SK-N-SH treated with all-trans-retinoic acid at 6 μM for 48 hours (cell line): Measurements from ENCODE around the gene CYB561.

ENCODE experiments used
- ATAC-seq: fragments of 200-7000 bp; cut with Tn5 transposase; 3 replicates; pipeline ENCODE4 v1.9.1; 2020; ENCODE audit warnings: mild to moderate bottlenecking, moderate library complexity
- ARNTL ChIP-seq: fragments of 450-650 bp; formaldehyde crosslinking; IDR thresholded peaks from 2 replicates; pipeline ENCODE4 v1.5.0; 2020; ENCODE audit warnings: low read depth, mild to moderate bottlenecking, moderate library complexity, borderline replicate concordance
- BACH2 ChIP-seq: fragments of 250-450 bp; sonication (Bioruptor Pico); IDR thresholded peaks from 2 replicates; pipeline ENCODE4 v1.9.0; 2021; ENCODE audit warnings: mild to moderate bottlenecking, borderline replicate concordance
- CREB5 ChIP-seq: fragments of 250-450 bp; sonication (Bioruptor Pico); IDR thresholded peaks from 2 replicates; pipeline ENCODE4 v1.5.1; 2020; ENCODE audit warnings: low read depth, mild to moderate bottlenecking, moderate library complexity
- CSDC2 ChIP-seq: fragments of 250-450 bp; sonication (Bioruptor Pico); IDR thresholded peaks from 2 replicates; pipeline ENCODE4 v1.5.0; 2020; ENCODE audit warnings: mild to moderate bottlenecking, moderate library complexity
- CSRNP3 ChIP-seq: fragments of 250-450 bp; sonication (Bioruptor Pico); IDR thresholded peaks from 2 replicates; pipeline ENCODE4 v1.5.1; 2021; ENCODE audit warnings: mild to moderate bottlenecking, moderate library complexity
- ESRRG ChIP-seq: fragments of 250-450 bp; sonication (Bioruptor Pico); IDR thresholded peaks from 2 replicates; pipeline ENCODE4 v1.6.1; 2021; ENCODE audit warnings: mild to moderate bottlenecking
- GLIS3 ChIP-seq: fragments of 250-450 bp; sonication (Bioruptor Pico); IDR thresholded peaks from 2 replicates; pipeline ENCODE4 v1.5.0; 2020; ENCODE audit warnings: mild to moderate bottlenecking, moderate library complexity
- ISL1 ChIP-seq: fragments of 250-450 bp; sonication (Bioruptor Pico); IDR thresholded peaks from 2 replicates; pipeline ENCODE4 v2.1.2; 2022; ENCODE audit warnings: mild to moderate bottlenecking, moderate library complexity
- OSR1 ChIP-seq: fragments of 250-450 bp; sonication (Bioruptor Pico); IDR thresholded peaks from 2 replicates; pipeline ENCODE4 v1.8.0; 2022; ENCODE audit warnings: moderate library complexity, mild to moderate bottlenecking, inconsistent platforms
- PATZ1 ChIP-seq: fragments of 250-450 bp; sonication (Bioruptor Pico); IDR thresholded peaks from 2 replicates; pipeline ENCODE4 v1.8.0; 2020; ENCODE audit warnings: mild to moderate bottlenecking, moderate library complexity, borderline replicate concordance
- PPARA ChIP-seq: fragments of 250-450 bp; sonication (Bioruptor Pico); IDR thresholded peaks from 2 replicates; pipeline ENCODE4 v1.5.0; 2020; ENCODE audit warnings: mild to moderate bottlenecking, borderline replicate concordance
- RARB ChIP-seq: fragments of 250-450 bp; sonication (Bioruptor Pico); IDR thresholded peaks from 2 replicates; pipeline ENCODE4 v1.8.0; 2021; ENCODE audit warnings: mild to moderate bottlenecking, moderate library complexity
- SNAI2 ChIP-seq: fragments of 250-450 bp; sonication (Bioruptor Pico); IDR thresholded peaks from 2 replicates; pipeline ENCODE4 v1.5.0; 2020; ENCODE audit warnings: mild to moderate bottlenecking, moderate library complexity
- TCF4 ChIP-seq: fragments of 250-450 bp; sonication (Bioruptor Pico); IDR thresholded peaks from 2 replicates; pipeline ENCODE4 v1.8.0; 2021; ENCODE audit warnings: mild to moderate bottlenecking, moderate library complexity, borderline replicate concordance
- TOX ChIP-seq: fragments of 250-450 bp; sonication (Bioruptor Pico); IDR thresholded peaks from 2 replicates; pipeline ENCODE4 v1.8.0; 2021; ENCODE audit warnings: mild to moderate bottlenecking, moderate library complexity, borderline replicate concordance
- TSHZ2 ChIP-seq: fragments of 250-450 bp; sonication (Bioruptor Pico); IDR thresholded peaks from 2 replicates; pipeline ENCODE4 v1.5.0; 2020; ENCODE audit warnings: mild to moderate bottlenecking, moderate library complexity
- ZC3H10 ChIP-seq: fragments of 250-450 bp; sonication (Bioruptor Pico); IDR thresholded peaks from 2 replicates; pipeline ENCODE4 v1.5.1; 2021; ENCODE audit warnings: mild to moderate bottlenecking, moderate library complexity
- ZFP30 ChIP-seq: fragments of 450-650 bp; formaldehyde crosslinking; IDR thresholded peaks from 2 replicates; pipeline ENCODE4 v1.5.0; 2022; ENCODE audit warnings: mild to moderate bottlenecking, moderate library complexity
- ZNF565 ChIP-seq: fragments of 450-650 bp; formaldehyde crosslinking; conservative IDR thresholded peaks from 2 replicates; pipeline ENCODE4 v1.5.0; 2020; ENCODE audit warnings: low read depth, mild to moderate bottlenecking, moderate library complexity
- ZNF8 ChIP-seq: fragments of 450-650 bp; formaldehyde crosslinking; IDR thresholded peaks from 2 replicates; pipeline ENCODE4 v1.5.0; 2020; ENCODE audit warnings: mild to moderate bottlenecking, moderate library complexity
- TF ChIP-seq, protein P1 (sequence below): fragments of 250-450 bp; sonication (Bioruptor Pico); IDR thresholded peaks from 2 replicates; pipeline ENCODE4 v1.8.0; 2021; ENCODE audit warnings: low read depth, mild to moderate bottlenecking, moderate library complexity, borderline replicate concordance

Gene CYB561

DNA sequence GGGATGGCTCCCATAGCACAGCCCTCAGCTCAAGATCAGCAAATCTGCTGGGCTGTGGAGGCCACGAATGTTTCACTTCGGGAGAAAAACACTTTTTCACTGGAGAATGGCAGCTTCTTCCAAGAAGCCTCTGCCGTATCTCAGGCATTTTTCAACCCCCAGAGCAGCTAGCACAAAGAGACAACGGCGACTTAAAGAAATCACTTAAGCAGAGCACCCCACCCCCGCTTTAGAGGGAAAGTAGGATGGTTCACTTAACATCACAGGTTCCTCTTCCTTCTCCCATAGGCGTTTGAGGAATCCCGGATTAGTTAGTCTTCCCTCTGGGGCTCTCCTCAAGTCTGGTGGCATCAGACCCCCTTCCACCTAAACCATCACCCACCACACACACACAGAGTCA, 27.6 kb downstream of the CYB561 start (continued):
- no peak for TF ChIP-seq CSRNP3 (CRISPR knock-in tag)
- no peak for TF ChIP-seq ZNF565 (CRISPR knock-in tag)
- TF ChIP-seq ARNTL = no peak
- no peak for TF ChIP-seq OSR1 (CRISPR knock-in tag)
- TF ChIP-seq ZFP30 (CRISPR knock-in tag) = no peak
- no peak for TF ChIP-seq CREB5 (CRISPR knock-in tag)
- TF ChIP-seq, all 23 proteins: peak for 0

DNA sequence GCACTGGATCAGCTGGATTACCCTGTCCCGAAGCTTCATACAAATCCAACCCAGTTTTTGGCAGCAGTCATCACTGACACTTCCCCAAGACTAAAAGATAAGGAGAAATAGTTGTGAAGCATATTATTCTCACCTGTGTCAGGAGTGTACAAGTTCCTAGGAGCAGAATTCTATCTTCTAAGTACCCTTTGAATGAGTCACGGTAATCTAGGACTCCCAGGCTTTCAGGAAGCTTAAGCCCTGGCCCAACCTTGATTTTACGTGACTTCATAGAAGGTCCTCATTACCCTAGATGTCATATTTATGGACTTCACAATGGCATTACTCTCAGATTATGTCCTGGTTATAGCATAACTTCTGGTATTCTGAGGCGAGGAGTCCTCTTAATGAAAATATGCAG, 31.9 kb downstream of the CYB561 start:
- no peak for TF ChIP-seq TCF4 (CRISPR knock-in tag)
- no peak for TF ChIP-seq PATZ1 (CRISPR knock-in tag)
- no peak for ATAC-seq

- no peak for ATAC-seq
Observed at GRCh38 chr17:63413128-63413527, 33.0 kb downstream of the CYB561 start.

More at GRCh38 chr17:63413128-63413527, 33.0 kb downstream of the CYB561 start:
- TF ChIP-seq ZC3H10 (CRISPR knock-in tag) = no peak
- no peak for TF ChIP-seq ESRRG (CRISPR knock-in tag)
- TF ChIP-seq RARB = no peak
- TF ChIP-seq ARNTL = no peak
- TF ChIP-seq SNAI2 = no peak
- TF ChIP-seq ZFP30 (CRISPR knock-in tag) = no peak
- no peak for TF ChIP-seq ZNF565 (CRISPR knock-in tag)
- TF ChIP-seq TSHZ2 (CRISPR knock-in tag) = no peak
- TF ChIP-seq PPARA (CRISPR knock-in tag) = no peak
- TF ChIP-seq PATZ1 (CRISPR knock-in tag) = no peak
- no peak for TF ChIP-seq GLIS3 (CRISPR knock-in tag)
- TF ChIP-seq BACH2 (CRISPR knock-in tag) = no peak
- TF ChIP-seq OSR1 (CRISPR knock-in tag) = no peak
- TF ChIP-seq, protein P1, sequence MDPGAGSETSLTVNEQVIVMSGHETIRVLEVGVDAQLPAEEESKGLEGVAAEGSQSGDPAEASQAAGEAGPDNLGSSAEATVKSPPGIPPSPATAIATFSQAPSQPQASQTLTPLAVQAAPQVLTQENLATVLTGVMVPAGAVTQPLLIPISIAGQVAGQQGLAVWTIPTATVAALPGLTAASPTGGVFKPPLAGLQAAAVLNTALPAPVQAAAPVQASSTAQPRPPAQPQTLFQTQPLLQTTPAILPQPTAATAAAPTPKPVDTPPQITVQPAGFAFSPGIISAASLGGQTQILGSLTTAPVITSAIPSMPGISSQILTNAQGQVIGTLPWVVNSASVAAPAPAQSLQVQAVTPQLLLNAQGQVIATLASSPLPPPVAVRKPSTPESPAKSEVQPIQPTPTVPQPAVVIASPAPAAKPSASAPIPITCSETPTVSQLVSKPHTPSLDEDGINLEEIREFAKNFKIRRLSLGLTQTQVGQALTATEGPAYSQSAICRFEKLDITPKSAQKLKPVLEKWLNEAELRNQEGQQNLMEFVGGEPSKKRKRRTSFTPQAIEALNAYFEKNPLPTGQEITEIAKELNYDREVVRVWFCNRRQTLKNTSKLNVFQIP (CRISPR knock-in tag) = no peak
- no peak for TF ChIP-seq ZNF8 (CRISPR knock-in tag)
- no peak for TF ChIP-seq ISL1 (CRISPR knock-in tag)
- TF ChIP-seq TOX = no peak
- no peak for TF ChIP-seq CSDC2 (CRISPR knock-in tag)
